MM.1S (cell line): Measurements from ENCODE around the gene NCAN.
"Not testable (repeated sequence)": the region's sequence is repeated elsewhere in the genome, so short reads cannot be mapped to it uniquely, and the experiment has no call there.

Source experiments
- DNase-seq: peaks from one replicate; pipeline ENCODE4 v3.0.0-alpha.2; 2015
- H2AFZ ChIP-seq: fragments of 300-600 bp; sonication (generic); 2 replicates; pipeline ENCODE4 v1.6.0; 2016; ENCODE audit warnings: antibody characterized with exemption, low read length
- H3F3A ChIP-seq: fragments of 300-600 bp; sonication (generic); 2 replicates; pipeline ENCODE4 v1.6.1; 2016; ENCODE audit warnings: mild to moderate bottlenecking, antibody characterized with exemption, low read length, moderate library complexity, mixed read lengths; ENCODE audit not compliant: insufficient read depth
- H3K27ac ChIP-seq: fragments of 300-600 bp; sonication (generic); 2 replicates; pipeline ENCODE4 v1.5.1; 2016; ENCODE audit warnings: mild to moderate bottlenecking, low read length
- H3K27me3 ChIP-seq: fragments of 300-600 bp; sonication (generic); replicated peaks from 2 replicates; pipeline ENCODE4 v1.6.0; 2016; ENCODE audit warnings: low read length; ENCODE audit not compliant: insufficient read depth
- H3K36me3 ChIP-seq: fragments of 300-600 bp; sonication (generic); replicated peaks from 2 replicates; pipeline ENCODE4 v1.6.1; 2016; ENCODE audit warnings: mild to moderate bottlenecking, low read length, mixed read lengths; ENCODE audit not compliant: insufficient read depth
- H3K4me1 ChIP-seq: fragments of 300-600 bp; sonication (generic); 2 replicates; pipeline ENCODE4 v1.6.1; 2016; ENCODE audit warnings: low read length, mixed read lengths
- H3K4me2 ChIP-seq: fragments of 300-600 bp; sonication (generic); 2 replicates; pipeline ENCODE4 v1.6.0; 2016; ENCODE audit warnings: low read depth, low read length
- H3K4me3 ChIP-seq: fragments of 300-600 bp; sonication (generic); 2 replicates; pipeline ENCODE4 v1.5.1; 2016; ENCODE audit warnings: low read length, mixed read lengths
- H3K79me2 ChIP-seq: fragments of 300-600 bp; sonication (generic); 2 replicates; pipeline ENCODE4 v1.6.1; 2016; ENCODE audit warnings: mixed run types, low read length, mixed read lengths
- H3K9ac ChIP-seq: fragments of 300-600 bp; sonication (generic); 2 replicates; pipeline ENCODE4 v1.6.1; 2016; ENCODE audit warnings: low read length, mixed read lengths
- H3K9me2 ChIP-seq: fragments of 300-600 bp; sonication (generic); replicated peaks from 2 replicates; pipeline ENCODE4 v1.6.1; 2016; ENCODE audit warnings: mild to moderate bottlenecking, low read length, mixed read lengths; ENCODE audit not compliant: insufficient read depth
- H3K9me3 ChIP-seq: fragments of 300-600 bp; sonication (generic); replicated peaks from 2 replicates; pipeline ENCODE4 v1.6.1; 2016; ENCODE audit warnings: mild to moderate bottlenecking, low read length, mixed read lengths; ENCODE audit not compliant: insufficient read depth
- H4K20me1 ChIP-seq: fragments of 300-600 bp; sonication (generic); 2 replicates; pipeline ENCODE4 v1.6.1; 2016; ENCODE audit warnings: mild to moderate bottlenecking, low read length, moderate library complexity, mixed read lengths; ENCODE audit not compliant: insufficient read depth
- CTCF ChIP-seq: fragments of 300-600 bp; sonication (generic); IDR thresholded peaks from 2 replicates; pipeline ENCODE4 v1.5.1; 2016; ENCODE audit warnings: antibody characterized with exemption, low read length, mixed read lengths
- EZH2 ChIP-seq: fragments of 300-600 bp; sonication (generic); optimal IDR thresholded peaks from 2 replicates; pipeline ENCODE3; 2017; ENCODE audit warnings: low read depth, mild to moderate bottlenecking, antibody characterized with exemption, low read length, mixed read lengths
- EZH2phosphoT487 ChIP-seq: fragments of 300-600 bp; sonication (generic); IDR thresholded peaks from 2 replicates; pipeline ENCODE4 v1.6.1; 2018; ENCODE audit warnings: antibody characterized with exemption, low read length

Gene NCAN

GRCh38 chr19:19215792-19216191 lies 4.0 kb downstream of the NCAN start:
- Histone ChIP-seq H3K4me1 (no peaks in the 10 kb centered on the region), H3K36me3 (no peaks in the 10 kb centered on the region), H3K9me3 (no peaks in the 10 kb centered on the region), H3K4me3 (no peak overlapping the region), H4K20me1 (no peaks in the 10 kb centered on the region), H3K27me3 (peaks cover 79% of the 10 kb centered on the region), H2AFZ (no peak overlapping the region), H3K4me2 (no peak overlapping the region), H3K79me2 (no peaks in the 10 kb centered on the region), H3K9ac (no peak overlapping the region), H3K27ac (no peak overlapping the region), H3F3A (no peaks in the 10 kb centered on the region), H3K9me2 (no peaks in the 10 kb centered on the region)
- DNase-seq, result no peak
- TF ChIP-seq EZH2, result no peak
- no peak for TF ChIP-seq CTCF
- TF ChIP-seq EZH2phosphoT487, result no peak

GRCh38 chr19:19217099-19217498 lies 5.3 kb downstream of the NCAN start:
- Histone ChIP-seq H3K4me2 (no peak overlapping the region; the same call in 1 of the 2 replicates), H3K27me3 (peaks cover 76% of the 10 kb centered on the region), H2AFZ (no peak overlapping the region)

GRCh38 chr19:19218911-19219310 lies 7.2 kb downstream of the NCAN start:
- no peaks in the 10 kb centered on the region for H4K20me1 ChIP-seq
- no peak overlapping the region for H3K27ac ChIP-seq
- no peak overlapping the region for H2AFZ ChIP-seq
- H3K9me3 ChIP-seq, result no peaks in the 10 kb centered on the region
- H3K9ac ChIP-seq, result no peak overlapping the region
- H3K9me2 ChIP-seq, result no peaks in the 10 kb centered on the region
- no peak for TF ChIP-seq CTCF
- TF ChIP-seq EZH2phosphoT487, result no peak
- TF ChIP-seq EZH2, result no peak
- H3F3A ChIP-seq, result no peaks in the 10 kb centered on the region
- no peak overlapping the region for H3K4me2 ChIP-seq
- no peak for DNase-seq
- no peaks in the 10 kb centered on the region for H3K79me2 ChIP-seq
- H3K27me3 ChIP-seq, result peaks cover 67% of the 10 kb centered on the region
- no peaks in the 10 kb centered on the region for H3K4me1 ChIP-seq
- H3K4me3 ChIP-seq, result no peak overlapping the region
- no peaks in the 10 kb centered on the region for H3K36me3 ChIP-seq

More at GRCh38 chr19:19217099-19217498, 5.3 kb downstream of the NCAN start:
- H3K9me2 ChIP-seq, result no peaks in the 10 kb centered on the region
- no peaks in the 10 kb centered on the region for H3K79me2 ChIP-seq
- H3K36me3 ChIP-seq, result no peaks in the 10 kb centered on the region
- H3K4me1 ChIP-seq, result no peaks in the 10 kb centered on the region
- no peaks in the 10 kb centered on the region for H3F3A ChIP-seq
- no peaks in the 10 kb centered on the region for H4K20me1 ChIP-seq
- no peak overlapping the region for H3K4me3 ChIP-seq
- H3K9me3 ChIP-seq, result no peaks in the 10 kb centered on the region
- TF ChIP-seq EZH2phosphoT487 (no peak), CTCF (0 out of 2 replicates have a peak, but pooled peaks have one; percentile 13)
- no peak overlapping the region for H3K9ac ChIP-seq
- no peak overlapping the region for H3K27ac ChIP-seq
- peak; percentile 38 for DNase-seq

- not testable (repeated sequence) for H3K4me1 ChIP-seq, DNase-seq, H3K9me2 ChIP-seq, H3K79me2 ChIP-seq, H2AFZ ChIP-seq, H3K9me3 ChIP-seq, H3K36me3 ChIP-seq, H3K9ac ChIP-seq, H4K20me1 ChIP-seq, H3K4me3 ChIP-seq, H3F3A ChIP-seq, H3K4me2 ChIP-seq, H3K27ac ChIP-seq
- peaks cover 66% of the 10 kb centered on the region for H3K27me3 ChIP-seq
Measured at GRCh38 chr19:19221000-19221399, 9.2 kb downstream of the NCAN start.
